Prostate gland (tissue), 2 donors: ENCODE data around the gene SHC3. TPM values are rescaled to one million over a fixed set of nuclear protein-coding genes. Genes with fewer than 3 reads are reported as not detected.

Source experiments
- DNase-seq: peaks from one replicate; pipeline ENCODE4 v3.0.0-alpha.2; 2019; ENCODE audit warnings: low spot score
- H3K27ac ChIP-seq, 2 donors: fragments of 200-600 bp; sonication (generic); 2 replicates each; pipeline ENCODE4 v1.5.1; 2017 to 2019
- H3K27me3 ChIP-seq: fragments of 200-600 bp; sonication (generic); replicated peaks from 2 replicates; pipeline ENCODE4 v1.5.1; 2019; ENCODE audit not compliant: insufficient read depth
- H3K36me3 ChIP-seq, 2 donors: fragments of 200-600 bp; sonication (generic); 1 replicate in 1 of 2; 2 replicates in 1 of 2; pipeline versions ENCODE4 v1.5.1 to v1.8.1; 2017 to 2019
- H3K4me1 ChIP-seq: fragments of 200-600 bp; sonication (generic); replicated peaks from 2 replicates; pipeline ENCODE4 v1.5.1; 2019
- H3K4me3 ChIP-seq, 2 donors: fragments of 200-600 bp; sonication (generic); 2 replicates each; pipeline ENCODE4 v1.5.1; 2017 to 2019
- H3K9me3 ChIP-seq: fragments of 200-600 bp; sonication (generic); 2 replicates; pipeline ENCODE4 v1.5.1; 2017
- POLR2A ChIP-seq: fragments of 450-650 bp; IDR thresholded peaks from one replicate; pipeline ENCODE4 v1.6.1; 2016; ENCODE audit warnings: antibody characterized with exemption, mild to moderate bottlenecking
- POLR2AphosphoS5 ChIP-seq: sonication (generic); formaldehyde crosslinking; IDR thresholded peaks from one replicate; pipeline ENCODE4 v1.6.1; 2017; ENCODE audit warnings: antibody characterized with exemption
- WGBS: methylation state at CpG from one replicate; pipeline ENCODE4 v1.1.5; 2018; 5-methylcytosine and 5-hydroxymethylcytosine counted together
- intact Hi-C: fragments of 100-400 bp; cut with DNase I; formaldehyde crosslinking; loops from one replicate; pipeline ENCODE4 v1.14.2; 2022
- total RNA-seq, 2 donors: library from RNA; depleted of rRNA; stranded (reverse); fragments of >200 nt; gene quantifications; one replicate each; pipeline ENCODE4 v1.1.0, GENCODE V29; 2016
- TF ChIP-seq, protein P1 (sequence below), 4 experiments: fragments of 200-600 bp in 2 of 4; fragments of 450-650 bp in 2 of 4; sonication (generic) in 2 of 4; IDR thresholded peaks; 1 replicate in 3 of 4; 2 replicates in 1 of 4; pipeline ENCODE4 v1.5.1; 2016 to 2019; ENCODE audit warnings: antibody characterized with exemption in 4 of 4, mild to moderate bottlenecking in 2 of 4, moderate library complexity in 2 of 4

The SHC3 gene
- total RNA-seq, 2 donors from 2014 or later = 0.34 to 0.59 TPM

DNA sequence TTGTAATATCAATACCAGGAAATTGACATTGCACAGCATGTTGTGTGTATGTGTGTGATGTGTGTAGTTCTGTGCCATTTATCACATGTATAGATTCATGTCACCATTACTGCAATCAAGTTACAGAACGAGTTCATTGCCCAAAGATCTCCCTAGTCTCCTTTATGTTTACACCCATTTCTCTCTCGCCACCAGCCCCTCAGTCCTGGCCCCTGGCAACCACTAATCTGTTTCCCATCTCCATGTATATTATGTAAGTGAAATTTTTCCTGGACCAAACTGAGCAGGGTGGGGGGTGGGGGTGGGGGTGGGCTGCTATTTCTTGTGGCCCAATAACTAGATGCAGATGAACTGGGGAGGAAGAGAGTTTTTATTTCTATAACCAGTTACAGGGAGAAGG, 198.8 kb downstream of the SHC3 start:
- no peak for DNase-seq
- intact Hi-C loops = no loop called here
- Histone ChIP-seq H3K27me3 (no peaks in the 10 kb centered on the region), H3K4me1 (no peaks in the 10 kb centered on the region), H3K4me3 (no peak overlapping the region), H3K27ac (no peak overlapping the region), H3K9me3 (no peaks in the 10 kb centered on the region), H3K36me3 (no peaks in the 10 kb centered on the region)
- 94% methylated on average over 2 of the region's 2 CpGs for WGBS
- TF ChIP-seq, protein P1, sequence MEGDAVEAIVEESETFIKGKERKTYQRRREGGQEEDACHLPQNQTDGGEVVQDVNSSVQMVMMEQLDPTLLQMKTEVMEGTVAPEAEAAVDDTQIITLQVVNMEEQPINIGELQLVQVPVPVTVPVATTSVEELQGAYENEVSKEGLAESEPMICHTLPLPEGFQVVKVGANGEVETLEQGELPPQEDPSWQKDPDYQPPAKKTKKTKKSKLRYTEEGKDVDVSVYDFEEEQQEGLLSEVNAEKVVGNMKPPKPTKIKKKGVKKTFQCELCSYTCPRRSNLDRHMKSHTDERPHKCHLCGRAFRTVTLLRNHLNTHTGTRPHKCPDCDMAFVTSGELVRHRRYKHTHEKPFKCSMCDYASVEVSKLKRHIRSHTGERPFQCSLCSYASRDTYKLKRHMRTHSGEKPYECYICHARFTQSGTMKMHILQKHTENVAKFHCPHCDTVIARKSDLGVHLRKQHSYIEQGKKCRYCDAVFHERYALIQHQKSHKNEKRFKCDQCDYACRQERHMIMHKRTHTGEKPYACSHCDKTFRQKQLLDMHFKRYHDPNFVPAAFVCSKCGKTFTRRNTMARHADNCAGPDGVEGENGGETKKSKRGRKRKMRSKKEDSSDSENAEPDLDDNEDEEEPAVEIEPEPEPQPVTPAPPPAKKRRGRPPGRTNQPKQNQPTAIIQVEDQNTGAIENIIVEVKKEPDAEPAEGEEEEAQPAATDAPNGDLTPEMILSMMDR (IDR thresholded peaks at IDR 0.05) = no peak
- TF ChIP-seq POLR2A (no peak), POLR2AphosphoS5 (no peak)

- H3K4me3 ChIP-seq = no peak overlapping the region
- no peaks in the 10 kb centered on the region for H3K36me3 ChIP-seq
- no peaks in the 10 kb centered on the region for H3K9me3 ChIP-seq
- H3K27ac ChIP-seq = no peak overlapping the region
- 95% methylated on average over 2 of the region's 2 CpGs for WGBS
- DNase-seq = no peak
- no peak for TF ChIP-seq POLR2AphosphoS5
- no peak for TF ChIP-seq POLR2A
- TF ChIP-seq, protein P1 (IDR thresholded peaks at IDR 0.05) = no peak
- intact Hi-C loops = no loop called here
- no peaks in the 10 kb centered on the region for H3K27me3 ChIP-seq
- no peaks in the 10 kb centered on the region for H3K4me1 ChIP-seq
Measured at GRCh38 chr9:88979021-88979420, 199.6 kb downstream of the SHC3 start.

DNA sequence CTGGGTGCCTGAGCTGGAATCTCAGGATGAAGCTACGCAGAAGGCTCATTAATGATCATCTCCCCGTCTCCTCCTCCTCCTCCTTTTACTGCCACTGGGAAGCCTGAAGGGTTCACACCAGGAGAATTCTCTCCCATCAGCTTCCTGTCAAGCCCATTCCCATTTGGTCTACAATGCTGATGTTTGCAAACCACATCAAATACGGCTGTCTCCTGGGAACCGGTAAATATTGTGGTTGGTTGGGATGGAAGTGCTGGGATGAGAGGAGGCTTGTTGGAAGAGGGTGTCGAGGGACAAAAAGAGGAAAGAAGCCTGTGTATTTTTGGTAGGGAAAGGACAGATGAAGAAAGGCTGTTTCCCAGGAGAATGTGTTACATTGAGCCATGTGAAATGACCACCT, 200.6 kb downstream of the SHC3 start:
- no peak for TF ChIP-seq POLR2A
- no peak for TF ChIP-seq POLR2AphosphoS5
- TF ChIP-seq, protein P1 (IDR thresholded peaks at IDR 0.05) = no peak
- 58% methylated on average over 5 of the region's 5 CpGs for WGBS
- H3K9me3 ChIP-seq = no peaks in the 10 kb centered on the region
- no peak overlapping the region for H3K4me3 ChIP-seq
- DNase-seq = no peak
- no peaks in the 10 kb centered on the region for H3K36me3 ChIP-seq
- H3K4me1 ChIP-seq = no peaks in the 10 kb centered on the region
- no peaks in the 10 kb centered on the region for H3K27me3 ChIP-seq
- no peak overlapping the region for H3K27ac ChIP-seq
- intact Hi-C loops = no loop called here

DNA sequence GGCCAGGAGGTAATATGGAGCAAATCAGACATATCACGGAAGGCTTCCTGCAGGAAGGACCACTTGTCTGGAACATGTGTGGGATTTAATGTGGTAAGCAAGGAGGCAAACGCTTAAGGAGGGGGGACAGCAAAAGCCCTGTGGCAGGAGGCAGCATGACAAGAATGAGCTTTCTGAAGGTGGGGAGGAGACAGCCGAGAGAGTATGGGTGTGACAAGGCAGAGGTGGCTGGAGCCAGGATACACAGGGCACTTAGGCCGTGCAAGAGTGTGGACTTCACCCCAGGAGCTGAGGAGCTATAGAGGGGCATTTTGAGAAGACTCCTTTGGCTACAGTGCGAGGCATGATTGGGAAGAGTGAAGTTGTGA, 201.7 kb downstream of the SHC3 start:
- intact Hi-C loops = no loop called here
- 92% methylated on average over 5 of the region's 5 CpGs for WGBS
- no peak overlapping the region for H3K27ac ChIP-seq

More for the DNA sequence above, 201.7 kb downstream of the SHC3 start:
- H3K27me3 ChIP-seq = no peaks in the 10 kb centered on the region
- no peaks in the 10 kb centered on the region for H3K9me3 ChIP-seq
- no peak overlapping the region for H3K4me3 ChIP-seq
- TF ChIP-seq POLR2AphosphoS5 (no peak), POLR2A (no peak)
- TF ChIP-seq, protein P1 (IDR thresholded peaks at IDR 0.05) = no peak
- no peaks in the 10 kb centered on the region for H3K36me3 ChIP-seq
- no peaks in the 10 kb centered on the region for H3K4me1 ChIP-seq
- no peak for DNase-seq
